Measurements from ENCODE around the gene MRTFA. TPM values are rescaled to one million over a fixed set of nuclear protein-coding genes. Genes with fewer than 3 reads are reported as not detected.

MRTFA gene
- total RNA-seq, 1 donor from 2014 or later = 47.8 TPM

DNA sequence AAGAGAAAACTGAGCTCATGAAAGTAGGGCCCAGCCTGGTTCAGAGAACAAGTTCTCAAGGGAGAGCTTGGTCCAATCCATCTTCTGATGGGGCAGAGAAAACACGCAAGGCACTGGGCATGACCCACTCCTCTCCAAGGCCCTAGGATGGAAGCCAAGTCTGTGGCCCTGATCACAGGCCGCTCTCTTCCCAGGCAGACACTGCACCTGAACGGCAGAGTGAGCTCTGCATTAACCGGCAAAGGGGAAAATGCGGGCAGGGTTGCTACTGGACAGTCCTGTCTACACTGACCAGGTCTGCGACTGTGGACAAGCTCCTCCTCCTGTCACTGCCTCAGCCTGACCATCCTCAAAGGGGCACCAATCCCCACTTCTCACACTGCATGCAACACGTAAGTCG is 216.8 kb downstream of the MRTFA start:
- Mint-ChIP-seq H3K27ac (no peak overlapping the region), H3K9me3 (no peaks in the 10 kb centered on the region), H3K4me3 (no peak overlapping the region), H3K27me3 (ENCODE audit: insufficient read depth) (no peaks in the 10 kb centered on the region), H3K36me3 (ENCODE audit: low read depth) (peaks cover 32% of the 10 kb centered on the region), H3K4me1 (ENCODE audit: low read depth) (peaks cover 13% of the 10 kb centered on the region)
- intact Hi-C loops (cut with micrococcal nuclease) = no loop called here
- DNase-seq (ENCODE audit: low spot score) = no peak

DNA sequence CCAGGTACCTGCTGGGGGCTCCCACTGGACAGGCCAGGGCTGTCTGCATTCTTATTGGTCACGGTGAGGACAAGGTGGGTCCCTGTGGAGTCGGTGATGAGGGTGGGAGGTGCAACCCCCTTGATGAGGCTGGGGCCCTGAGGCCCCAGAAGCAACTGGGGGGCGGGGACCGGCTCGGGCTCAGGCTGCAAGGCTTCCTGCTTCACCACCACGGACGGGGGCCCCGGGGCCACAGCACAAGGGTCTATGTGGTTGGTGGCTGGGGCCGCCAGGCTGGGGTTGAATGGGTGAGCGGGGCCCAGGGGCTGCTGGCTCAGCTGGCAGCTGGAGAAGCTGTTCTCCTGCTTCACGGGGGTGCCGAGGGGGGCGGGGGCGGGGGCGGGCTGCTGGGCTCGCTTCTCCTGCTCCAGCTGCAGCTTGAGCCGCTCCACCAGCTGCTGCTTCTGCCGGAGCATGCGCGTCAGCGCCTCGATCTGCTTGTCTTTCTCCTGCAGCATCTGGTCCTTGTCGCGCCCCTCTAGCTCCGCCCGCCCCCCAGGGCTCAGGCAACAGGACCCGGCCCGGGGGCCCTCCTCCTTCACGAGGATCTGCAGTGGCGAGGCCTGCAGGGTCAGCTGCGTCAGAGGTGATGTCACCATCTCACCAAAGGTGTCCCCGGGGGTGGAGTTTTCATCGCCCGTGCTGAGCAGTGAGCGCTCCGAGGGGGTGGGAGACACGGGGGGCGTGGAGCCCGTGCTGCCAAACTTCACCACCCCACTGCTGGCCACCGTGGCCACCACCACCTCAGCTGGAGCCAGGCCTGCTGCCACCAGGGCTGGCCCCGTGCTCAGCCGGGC is 217.9 kb downstream of the MRTFA start:
- intact Hi-C loops (cut with micrococcal nuclease) = no loop called here

DNA sequence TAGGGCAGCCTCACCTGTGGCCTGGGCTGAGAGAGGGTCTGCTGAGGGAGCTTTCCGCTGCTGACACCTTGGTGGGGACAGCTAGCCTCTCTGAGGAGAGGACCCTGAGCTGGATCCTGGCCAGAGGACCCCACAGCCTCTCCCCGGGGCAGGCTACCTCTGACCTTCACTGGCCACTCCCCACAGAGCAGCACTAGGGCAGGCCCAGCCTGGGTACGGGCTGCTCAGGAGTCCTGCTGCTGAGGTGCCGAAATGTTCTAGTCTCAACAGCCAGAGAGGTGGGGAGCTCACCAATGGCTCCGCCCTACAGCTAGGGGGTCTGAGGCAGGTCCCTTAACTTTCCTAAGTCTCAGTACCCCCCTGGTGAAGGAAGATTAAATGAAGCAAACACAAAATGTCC is 218.6 kb downstream of the MRTFA start:
- Mint-ChIP-seq H3K9me3 (no peaks in the 10 kb centered on the region), H3K36me3 (ENCODE audit: low read depth) (peaks cover 25% of the 10 kb centered on the region), H3K4me1 (ENCODE audit: low read depth) (peaks cover 13% of the 10 kb centered on the region), H3K4me3 (no peak overlapping the region), H3K27ac (no peak overlapping the region), H3K27me3 (ENCODE audit: insufficient read depth) (no peaks in the 10 kb centered on the region)
- intact Hi-C loops (cut with micrococcal nuclease) = no loop called here
- DNase-seq (ENCODE audit: low spot score) = no peak

More for the DNA sequence above, 217.9 kb downstream of the MRTFA start:
- no peak for DNase-seq (ENCODE audit: low spot score)
- no peak overlapping the region for H3K27ac Mint-ChIP-seq
- no peaks in the 10 kb centered on the region for H3K27me3 Mint-ChIP-seq (ENCODE audit: insufficient read depth)
- H3K4me1 Mint-ChIP-seq (ENCODE audit: low read depth) = peaks cover 13% of the 10 kb centered on the region
- H3K36me3 Mint-ChIP-seq (ENCODE audit: low read depth) = peaks cover 31% of the 10 kb centered on the region
- no peak overlapping the region for H3K4me3 Mint-ChIP-seq
- H3K9me3 Mint-ChIP-seq = no peaks in the 10 kb centered on the region

DNA sequence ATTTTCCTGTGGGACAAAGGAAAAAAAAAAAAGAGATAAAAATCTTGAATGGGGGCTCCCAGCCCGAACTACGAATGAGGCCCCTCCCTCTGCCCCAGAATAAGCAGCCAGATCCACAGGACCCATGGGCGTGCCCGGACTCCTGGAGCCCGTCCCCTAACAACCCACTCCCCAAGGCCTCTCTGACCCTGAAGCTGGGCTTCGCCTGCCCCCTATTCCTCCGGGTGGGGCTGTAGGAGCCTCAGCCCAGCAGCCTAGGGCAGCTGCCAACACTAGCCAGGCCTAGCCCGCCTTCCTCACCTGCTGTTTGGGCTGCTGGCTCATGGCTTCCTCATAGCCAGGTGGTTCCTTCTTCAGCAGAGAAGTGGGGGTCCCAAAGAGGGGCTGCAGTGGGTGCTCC is 219.5 kb downstream of the MRTFA start:
- H3K27me3 Mint-ChIP-seq (ENCODE audit: insufficient read depth) = no peaks in the 10 kb centered on the region
- intact Hi-C loops (cut with micrococcal nuclease) = no loop called here
- H3K9me3 Mint-ChIP-seq = no peaks in the 10 kb centered on the region
- no peak overlapping the region for H3K4me3 Mint-ChIP-seq
- peaks cover 18% of the 10 kb centered on the region for H3K4me1 Mint-ChIP-seq (ENCODE audit: low read depth)
- H3K27ac Mint-ChIP-seq = peak overlapping the region; percentile 37
- peaks cover 23% of the 10 kb centered on the region for H3K36me3 Mint-ChIP-seq (ENCODE audit: low read depth)
- DNase-seq (ENCODE audit: low spot score) = no peak

DNA sequence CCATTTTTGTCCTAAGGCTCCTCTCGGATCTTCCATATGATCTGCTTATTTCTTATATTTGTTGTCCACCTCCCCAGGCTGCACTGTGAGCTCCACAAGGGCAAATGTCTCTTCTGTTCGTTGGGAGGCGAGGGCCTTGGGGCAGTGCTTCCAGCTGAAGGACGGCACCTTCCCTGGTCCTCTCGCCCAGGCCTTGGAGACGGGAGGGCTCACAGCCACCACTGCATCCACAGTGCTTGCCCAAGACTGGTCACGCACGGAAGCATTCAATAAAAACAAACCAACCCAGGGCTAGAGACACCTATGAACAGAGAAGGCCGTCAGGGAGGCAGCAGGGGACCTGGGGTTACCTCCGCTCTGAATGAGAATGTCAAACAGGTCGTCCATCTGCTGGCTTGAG is 219.9 kb downstream of the MRTFA start:
- Mint-ChIP-seq H3K9me3 (no peaks in the 10 kb centered on the region), H3K4me1 (ENCODE audit: low read depth) (peaks cover 18% of the 10 kb centered on the region), H3K4me3 (no peak overlapping the region), H3K27me3 (ENCODE audit: insufficient read depth) (no peaks in the 10 kb centered on the region), H3K36me3 (ENCODE audit: low read depth) (peaks cover 21% of the 10 kb centered on the region), H3K27ac (peak overlapping the region; percentile 3)
- no peak for DNase-seq (ENCODE audit: low spot score)
- intact Hi-C loops (cut with micrococcal nuclease) = no loop called here

DNA sequence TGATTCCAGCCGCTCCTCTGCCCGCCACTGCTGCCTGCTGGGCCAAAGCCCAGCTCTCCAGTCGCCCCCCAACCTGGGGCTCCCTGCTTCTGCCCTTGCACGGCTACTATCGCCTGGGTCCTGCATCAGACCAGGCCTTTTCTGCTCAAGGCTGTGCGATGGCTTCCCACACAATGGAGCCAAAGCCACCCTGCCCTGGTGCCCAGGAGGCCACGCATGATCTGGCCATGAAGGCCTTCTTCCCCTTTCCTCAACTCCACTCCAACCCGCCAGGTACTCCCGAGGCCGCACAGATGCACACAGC is 220.3 kb downstream of the MRTFA start:
- Mint-ChIP-seq H3K36me3 (ENCODE audit: low read depth) (peaks cover 20% of the 10 kb centered on the region), H3K4me3 (no peak overlapping the region), H3K4me1 (ENCODE audit: low read depth) (peaks cover 18% of the 10 kb centered on the region), H3K27me3 (ENCODE audit: insufficient read depth) (no peaks in the 10 kb centered on the region), H3K27ac (peak overlapping the region; percentile 3), H3K9me3 (no peaks in the 10 kb centered on the region)
- no peak for DNase-seq (ENCODE audit: low spot score)
- intact Hi-C loops (cut with micrococcal nuclease) = no loop called here

DNA sequence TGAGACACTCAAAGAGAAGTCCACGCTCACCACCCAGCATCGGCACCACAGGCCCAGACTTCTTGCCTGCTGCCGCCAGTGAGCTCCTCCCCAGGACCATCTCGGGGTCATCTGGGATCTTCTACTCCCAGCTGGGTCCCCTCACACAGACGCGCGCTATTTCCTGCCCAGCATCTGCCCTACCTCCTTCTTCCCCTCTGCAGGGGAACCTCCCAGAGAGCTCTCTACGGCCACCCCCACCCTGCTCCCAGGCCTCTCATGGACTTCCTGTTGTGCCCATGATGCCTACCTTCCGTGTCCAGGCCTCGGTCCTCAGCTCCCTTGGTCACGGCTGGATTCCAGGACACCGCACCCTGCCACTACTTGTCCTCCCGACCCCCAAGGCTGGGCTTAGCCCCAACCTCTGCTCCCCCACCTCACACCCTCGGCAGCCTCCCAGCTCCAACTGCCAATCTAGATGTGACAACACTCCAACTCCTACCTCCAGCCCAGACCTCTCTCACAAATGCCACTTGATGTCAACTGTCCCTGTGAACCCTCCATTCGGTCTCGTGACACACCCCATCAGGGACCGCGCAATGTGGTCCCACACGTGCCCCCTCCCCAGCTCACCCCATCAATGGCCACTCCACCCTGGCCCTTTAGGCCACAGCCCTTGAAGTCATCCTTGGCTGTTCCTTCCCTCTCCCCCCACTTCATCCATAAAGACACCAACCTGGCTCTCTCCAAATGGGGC is 220.8 kb downstream of the MRTFA start:
- peaks cover 18% of the 10 kb centered on the region for H3K4me1 Mint-ChIP-seq (ENCODE audit: low read depth)
- intact Hi-C loops (cut with micrococcal nuclease) = no loop called here
- H3K36me3 Mint-ChIP-seq (ENCODE audit: low read depth) = peaks cover 20% of the 10 kb centered on the region
- H3K27me3 Mint-ChIP-seq (ENCODE audit: insufficient read depth) = no peaks in the 10 kb centered on the region
- H3K4me3 Mint-ChIP-seq = no peak overlapping the region
- peak overlapping the region; percentile 70 for H3K27ac Mint-ChIP-seq
- DNase-seq (ENCODE audit: low spot score) = no peak
- H3K9me3 Mint-ChIP-seq = no peaks in the 10 kb centered on the region

DNA sequence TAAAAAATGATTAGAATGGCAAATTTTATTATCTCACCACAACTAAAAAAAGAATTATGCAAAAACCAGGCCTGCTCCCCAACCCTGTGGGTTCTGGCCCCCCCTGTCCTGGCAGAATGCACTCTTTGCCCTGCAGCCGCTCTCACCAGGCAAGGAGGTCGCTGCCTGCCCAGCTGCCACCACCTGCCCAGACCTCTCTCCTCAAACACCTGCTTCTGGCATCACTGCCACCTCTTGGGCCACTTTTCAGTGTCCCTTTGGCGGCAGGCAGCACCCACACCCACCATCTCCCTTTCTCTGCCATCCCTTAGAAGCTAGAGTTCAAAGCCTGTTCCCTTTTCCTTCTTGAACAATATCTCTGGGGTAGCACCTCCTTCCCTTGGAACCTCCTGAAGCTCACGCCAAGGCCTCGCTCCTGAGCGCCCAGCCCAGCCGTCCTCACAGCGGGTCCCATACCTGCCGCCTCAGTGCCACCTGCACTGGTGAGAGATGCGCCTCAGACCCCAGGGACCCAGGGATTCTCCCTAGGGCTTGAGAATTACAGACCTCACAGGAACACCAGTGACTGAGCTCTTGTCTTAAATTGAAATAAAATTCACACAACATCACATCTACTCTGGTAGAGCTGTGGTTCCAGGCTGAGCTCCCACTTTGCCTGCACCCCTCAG is 221.5 kb downstream of the MRTFA start:
- no peak for DNase-seq (ENCODE audit: low spot score)
- intact Hi-C loops (cut with micrococcal nuclease) = no loop called here
- Mint-ChIP-seq H3K4me3 (no peak overlapping the region), H3K27me3 (ENCODE audit: insufficient read depth) (no peaks in the 10 kb centered on the region), H3K4me1 (ENCODE audit: low read depth) (peaks cover 18% of the 10 kb centered on the region), H3K9me3 (no peaks in the 10 kb centered on the region), H3K27ac (peak overlapping the region; percentile 70), H3K36me3 (ENCODE audit: low read depth) (peaks cover 20% of the 10 kb centered on the region)

DNA sequence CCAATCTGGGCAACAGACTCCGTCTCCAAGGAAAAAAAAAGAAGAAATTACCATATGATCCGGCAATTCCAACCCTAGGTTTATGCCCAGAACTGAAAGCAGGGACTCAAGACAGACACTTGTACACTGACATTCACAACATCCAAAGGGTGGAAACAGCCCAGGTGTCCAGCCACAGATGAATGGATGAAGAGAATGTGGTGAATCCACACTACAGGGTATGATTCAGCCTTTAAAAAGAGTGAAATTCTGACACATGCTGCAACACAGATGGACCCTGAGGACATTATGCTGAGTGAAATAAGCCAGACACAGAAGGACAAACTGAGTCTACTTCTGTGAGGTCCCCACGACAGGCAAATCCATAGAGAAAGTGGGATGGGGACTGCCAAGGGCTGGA is 222.2 kb downstream of the MRTFA start:
- Mint-ChIP-seq H3K4me1 (ENCODE audit: low read depth) (peaks cover 18% of the 10 kb centered on the region), H3K9me3 (no peaks in the 10 kb centered on the region), H3K4me3 (no peak overlapping the region), H3K27me3 (ENCODE audit: insufficient read depth) (no peaks in the 10 kb centered on the region), H3K27ac (no peak overlapping the region), H3K36me3 (ENCODE audit: low read depth) (peaks cover 20% of the 10 kb centered on the region)
- no peak for DNase-seq (ENCODE audit: low spot score)
- intact Hi-C loops (cut with micrococcal nuclease) = no loop called here

DNA sequence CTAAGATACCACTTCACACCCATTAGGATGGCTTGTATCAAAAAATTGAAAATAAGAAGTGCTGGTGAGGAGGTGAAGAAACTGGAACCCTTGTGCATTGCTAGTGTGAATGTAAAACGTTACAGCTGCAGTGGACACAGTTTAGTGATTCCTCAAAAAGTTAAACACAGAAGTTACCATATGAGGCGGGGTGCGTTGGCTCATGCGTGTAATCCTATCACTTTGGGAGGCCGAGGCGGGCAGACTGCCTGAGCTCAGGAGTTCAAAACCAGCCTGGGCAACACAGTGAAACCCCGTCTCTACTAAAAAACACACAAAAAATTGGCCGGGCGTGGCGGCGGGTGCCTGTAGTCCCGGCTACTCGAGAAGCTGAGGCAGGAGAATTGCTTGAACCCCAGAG is 222.6 kb downstream of the MRTFA start:
- H3K27me3 Mint-ChIP-seq (ENCODE audit: insufficient read depth) = no peaks in the 10 kb centered on the region
- no peak for DNase-seq (ENCODE audit: low spot score)
- H3K4me3 Mint-ChIP-seq = no peak overlapping the region
- H3K4me1 Mint-ChIP-seq (ENCODE audit: low read depth) = peaks cover 18% of the 10 kb centered on the region
- H3K27ac Mint-ChIP-seq = no peak overlapping the region
- no peaks in the 10 kb centered on the region for H3K9me3 Mint-ChIP-seq
- H3K36me3 Mint-ChIP-seq (ENCODE audit: low read depth) = peaks cover 20% of the 10 kb centered on the region
- intact Hi-C loops (cut with micrococcal nuclease) = no loop called here

DNA sequence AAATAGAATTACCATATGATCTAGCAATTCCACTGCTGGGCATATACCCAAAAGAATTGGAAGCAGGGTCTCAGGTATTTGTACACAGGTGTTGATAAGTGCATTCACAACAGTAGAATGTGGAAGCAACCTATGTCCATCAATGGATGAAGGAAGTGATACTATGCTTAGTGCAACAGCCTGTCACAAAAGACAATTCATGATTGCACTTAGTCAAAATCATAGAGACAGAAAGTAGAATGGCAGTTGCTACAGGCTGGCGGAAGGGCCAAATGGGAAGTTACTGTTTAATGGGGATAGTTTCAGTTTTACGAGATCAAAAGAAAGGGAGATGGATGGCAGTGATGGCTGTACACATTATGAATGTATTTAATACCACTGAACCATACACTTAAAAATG is 224.1 kb downstream of the MRTFA start:
- peaks cover 22% of the 10 kb centered on the region for H3K36me3 Mint-ChIP-seq (ENCODE audit: low read depth)

DNA sequence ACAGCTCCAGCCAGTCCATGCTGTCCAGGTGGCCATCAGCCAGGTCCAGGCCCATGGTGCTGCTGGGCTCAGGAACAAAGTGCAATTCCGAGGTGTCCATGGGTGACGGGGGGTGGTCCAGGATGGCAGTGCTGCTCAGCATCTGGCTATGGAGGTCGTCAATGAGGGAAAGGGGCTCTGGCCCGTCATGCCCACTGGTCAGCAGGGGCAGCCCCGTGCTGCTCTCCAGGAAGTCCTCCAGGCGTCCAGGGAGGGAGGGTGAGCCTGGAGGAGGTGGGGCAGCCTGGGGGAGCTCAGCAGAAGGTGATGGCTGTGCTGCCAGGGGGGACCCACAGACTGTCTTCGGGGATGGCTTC is 225.0 kb downstream of the MRTFA start:
- H3K4me1 Mint-ChIP-seq (ENCODE audit: low read depth) = peaks cover 15% of the 10 kb centered on the region
- H3K36me3 Mint-ChIP-seq (ENCODE audit: low read depth) = peaks cover 16% of the 10 kb centered on the region
- no peak for DNase-seq (ENCODE audit: low spot score)
- H3K27me3 Mint-ChIP-seq (ENCODE audit: insufficient read depth) = no peaks in the 10 kb centered on the region
- intact Hi-C loops (cut with micrococcal nuclease) = no loop called here
- no peak overlapping the region for H3K27ac Mint-ChIP-seq
- no peak overlapping the region for H3K4me3 Mint-ChIP-seq
- no peaks in the 10 kb centered on the region for H3K9me3 Mint-ChIP-seq

More for the DNA sequence above, 224.1 kb downstream of the MRTFA start:
- no peak overlapping the region for H3K27ac Mint-ChIP-seq
- no peak overlapping the region for H3K4me3 Mint-ChIP-seq
- H3K4me1 Mint-ChIP-seq (ENCODE audit: low read depth) = peaks cover 18% of the 10 kb centered on the region
- intact Hi-C loops (cut with micrococcal nuclease) = no loop called here
- no peak for DNase-seq (ENCODE audit: low spot score)
- H3K27me3 Mint-ChIP-seq (ENCODE audit: insufficient read depth) = no peaks in the 10 kb centered on the region
- no peaks in the 10 kb centered on the region for H3K9me3 Mint-ChIP-seq
